ENCODE measurements around the gene AKR1B15.

AKR1B15 gene

DNA sequence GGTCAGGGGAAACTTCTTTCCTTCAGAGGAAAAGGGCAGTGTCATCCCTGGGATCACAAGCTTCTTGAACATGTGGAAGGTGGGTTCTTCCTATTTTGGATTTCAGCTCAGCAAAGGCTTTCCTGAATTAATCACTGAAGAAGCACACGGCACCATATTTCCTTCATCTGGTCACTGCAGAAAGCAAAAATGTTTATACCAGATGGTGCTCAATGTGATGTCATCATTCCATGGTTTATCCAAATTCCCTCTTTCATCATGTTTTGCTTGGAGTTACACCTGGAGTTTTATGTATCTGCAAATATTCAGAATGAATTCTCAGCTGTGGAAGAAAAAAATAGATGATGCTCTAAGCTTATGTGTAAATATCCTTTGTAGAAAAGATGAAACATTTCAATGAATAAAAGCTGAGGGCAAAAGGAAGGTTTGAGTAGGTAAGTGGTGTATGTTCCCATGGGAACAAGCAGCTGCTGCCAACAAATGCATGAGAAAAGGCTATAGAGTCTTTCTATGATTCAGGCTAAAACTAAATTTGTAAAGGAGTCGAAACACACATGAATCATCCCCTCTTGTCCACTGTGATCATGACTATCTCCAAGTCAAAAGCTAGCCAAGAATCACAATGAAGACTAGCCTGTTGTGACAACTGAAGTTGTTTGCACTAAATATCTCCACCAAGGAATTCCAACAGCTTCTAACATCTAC is 70.9 kb downstream of the AKR1B15 start:
- DNase-seq = no peak

GRCh38 chr7:134622303-134622995 is 73.5 kb downstream of the AKR1B15 start:
- DNase-seq = no peak

DNA sequence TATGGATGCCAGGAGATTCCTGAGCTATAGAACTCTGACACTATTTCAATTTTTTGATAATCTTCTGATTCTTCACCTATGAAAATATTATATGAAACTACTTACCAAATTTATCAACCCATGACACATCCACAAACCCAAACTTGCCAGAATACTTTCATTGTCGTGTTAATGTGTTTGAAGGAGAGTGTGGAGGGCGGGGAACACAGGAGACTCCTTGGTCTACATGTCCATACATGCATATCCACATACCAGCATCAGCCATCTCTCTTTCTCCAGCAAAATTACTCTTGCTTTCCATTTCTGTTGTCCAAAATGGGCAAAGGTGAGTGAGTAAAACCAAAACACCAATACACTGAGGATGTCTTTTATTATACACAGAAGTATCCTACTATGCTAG is 74.3 kb downstream of the AKR1B15 start:
- no peak for DNase-seq

- no peak for DNase-seq
These were observed 76.6 kb downstream of the AKR1B15 start for GRCh38 chr7:134625550-134625949.

DNA sequence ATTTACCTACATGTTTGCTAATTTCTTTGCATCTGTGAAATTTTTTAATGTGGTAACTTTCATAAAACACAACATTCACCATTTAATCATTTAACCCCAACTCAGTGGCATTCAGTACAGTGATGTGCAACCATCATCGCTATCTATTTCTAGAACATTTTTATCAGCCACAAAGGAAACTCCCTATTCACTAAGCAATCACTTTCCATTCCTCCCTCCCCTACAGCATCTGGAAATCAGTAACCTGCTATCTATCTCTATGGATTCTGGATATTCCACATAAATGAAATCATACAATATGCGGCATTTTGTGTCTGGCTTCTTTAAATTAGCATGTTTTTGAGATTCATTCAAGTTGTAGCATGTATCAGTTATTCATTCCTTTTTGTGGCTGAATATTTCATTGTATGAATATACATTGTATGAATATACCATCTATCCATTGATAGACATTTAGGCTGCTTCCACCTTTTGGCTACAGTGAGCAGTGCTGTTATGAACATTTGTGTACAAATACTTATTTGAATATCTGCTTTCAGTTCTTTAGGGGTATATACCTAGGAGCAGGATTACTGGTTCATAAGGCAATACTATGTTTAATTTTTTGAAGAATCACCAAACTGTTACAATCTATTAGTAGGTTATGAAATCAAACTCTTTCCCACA is 78.3 kb downstream of the AKR1B15 start:
- DNase-seq = no peak

DNA sequence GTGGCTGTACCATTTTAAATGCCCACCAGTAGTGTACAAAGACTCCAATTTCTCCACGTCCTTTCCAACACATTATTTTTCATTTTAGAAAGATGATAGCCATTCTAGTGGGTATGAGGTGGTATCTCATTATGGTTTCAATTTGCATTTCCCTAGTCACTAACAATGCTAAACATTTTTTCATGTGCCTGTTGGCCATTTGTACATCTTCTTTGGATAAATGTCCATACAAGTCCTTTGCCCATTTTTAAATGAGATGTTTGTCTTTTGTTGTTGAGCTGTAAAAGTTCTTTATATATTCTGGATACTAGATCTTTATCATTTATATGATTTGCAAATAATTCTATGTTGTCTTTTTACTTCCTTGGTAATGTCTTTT is 78.9 kb downstream of the AKR1B15 start:
- DNase-seq = no peak

- no peak for DNase-seq
These were observed 80.5 kb downstream of the AKR1B15 start for GRCh38 chr7:134629445-134629844.

All from activated gamma-delta T cell treated with Interleukin-2 at 50 U/mL for 16 hours (primary cell).